Measurements from ENCODE around the gene PIAS1.

GRCh38 chr15:68096099-68096498 is 42.0 kb downstream of the PIAS1 start:
- TF ChIP-seq EZH2 (IDR thresholded peaks at IDR 0.05), result no peak
- no peak for TF ChIP-seq EZH2phosphoT487 (IDR thresholded peaks at IDR 0.05; ENCODE audit: borderline replicate concordance)
- no peak for TF ChIP-seq CTCF (IDR thresholded peaks at IDR 0.05 in 2 of 3, conservative IDR thresholded peaks at IDR 0.05 in 1 of 3; ENCODE audit: borderline replicate concordance in 1 of 3, insufficient read depth in 1 of 3, low read depth in 2 of 3, low read length in 2 of 3)
- TF ChIP-seq MAX (IDR thresholded peaks at IDR 0.05), result no peak
- TF ChIP-seq ELF1 (IDR thresholded peaks at IDR 0.05; ENCODE audit: borderline replicate concordance, low read depth), result no peak
- 0 out of 2 replicates have a peak, but pooled peaks have one; percentile 17 for TF ChIP-seq CBX3 (IDR thresholded peaks at IDR 0.05; ENCODE audit: low read depth)
- TF ChIP-seq RAD21 (IDR thresholded peaks at IDR 0.05; ENCODE audit: low read depth), result no peak
- no peak for TF ChIP-seq FOSL1 (IDR thresholded peaks at IDR 0.05; ENCODE audit: low read depth)
- TF ChIP-seq CEBPB (IDR thresholded peaks at IDR 0.05; ENCODE audit: low read depth), result no peak
- TF ChIP-seq POLR2AphosphoS5 (IDR thresholded peaks at IDR 0.05; ENCODE audit: low read depth, low read length), result no peak
- no peak for TF ChIP-seq TCF7L2 (IDR thresholded peaks at IDR 0.05; ENCODE audit: borderline replicate concordance, extremely low read depth, insufficient read depth, insufficient read length)
- no peak for TF ChIP-seq REST (IDR thresholded peaks at IDR 0.05; ENCODE audit: low read depth)
- TF ChIP-seq ZFX (IDR thresholded peaks at IDR 0.05), result no peak
- TF ChIP-seq POLR2A (IDR thresholded peaks at IDR 0.05; ENCODE audit: borderline replicate concordance, extremely low read depth, insufficient read depth, insufficient read length), result no peak

Data from HCT116 (cell line).